ENCODE results near the gene SNW1. TPM values are rescaled to one million over a fixed set of nuclear protein-coding genes. Genes with fewer than 3 reads are reported as not detected.
"Not testable (repeated sequence)": the region's sequence is repeated elsewhere in the genome, so short reads cannot be mapped to it uniquely, and the experiment has no call there.

Gene SNW1
- total RNA-seq, 3 donors from 2014 or later = 58.5 to 63.3 (median 62.7) TPM

DNA sequence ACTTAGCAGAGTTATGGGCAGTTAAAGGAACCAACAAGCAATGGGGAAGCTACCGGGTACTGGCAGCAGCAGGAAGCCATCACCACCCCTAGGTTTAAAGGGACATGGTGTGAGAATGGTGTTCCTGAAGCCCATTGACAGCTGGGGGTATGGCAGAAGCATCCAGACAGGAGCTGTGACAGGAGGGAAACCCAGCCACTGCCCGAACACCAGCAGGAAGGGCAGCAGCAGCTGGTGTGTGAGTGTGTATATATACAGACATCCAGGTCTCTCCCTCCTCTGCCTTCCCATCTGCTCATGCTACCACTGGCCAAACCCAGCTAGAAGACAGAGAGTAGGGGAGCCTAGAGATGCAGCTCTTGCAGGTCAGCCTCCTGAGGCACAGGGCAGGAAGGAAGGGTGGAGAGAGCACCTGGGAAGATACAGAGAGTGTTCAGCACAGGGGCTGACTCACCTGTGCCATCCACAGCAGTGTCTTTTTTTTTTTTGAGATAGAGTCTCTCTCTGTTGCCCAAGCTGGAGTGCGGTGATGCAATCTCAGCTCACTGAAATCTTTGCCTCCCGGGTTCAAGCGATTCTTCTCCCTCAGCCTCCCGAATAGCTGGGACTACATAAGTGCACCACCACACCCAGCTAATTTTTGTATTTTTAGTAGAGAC, 29.7 kb upstream of the SNW1 start:
- no peaks in the 10 kb centered on the region for H3K4me1 ChIP-seq (ENCODE audit: low read depth)
- no peaks in the 10 kb centered on the region for H3K36me3 ChIP-seq (ENCODE audit: low read depth)
- no peak for TF ChIP-seq CTCF (IDR thresholded peaks at IDR 0.05)
- no peak for DNase-seq
- ATAC-seq = no peak
- no peaks in the 10 kb centered on the region for H3K9me3 ChIP-seq
- intact Hi-C loops (cut with DNase I, micrococcal nuclease) = no loop called here
- H3K4me3 ChIP-seq = no peak overlapping the region

DNA sequence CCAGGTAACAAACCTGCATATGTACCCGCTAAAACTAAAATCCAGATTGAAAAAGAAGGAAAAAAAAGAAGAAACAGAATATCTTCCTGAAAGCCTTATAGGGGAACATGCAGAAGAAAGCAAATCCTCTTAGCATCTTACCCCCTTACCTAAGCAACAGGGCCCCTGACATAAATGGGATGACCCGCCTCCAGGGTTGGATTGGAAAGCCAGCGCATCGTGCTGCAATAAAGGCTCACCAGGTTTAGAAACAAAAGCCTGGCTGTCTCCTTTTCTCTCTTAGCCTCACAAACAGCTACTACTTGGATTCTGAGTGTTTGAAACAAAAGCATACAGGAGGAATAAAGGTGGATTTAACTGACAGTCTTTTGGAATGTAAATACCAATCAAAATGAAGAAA, 25.2 kb upstream of the SNW1 start:
- TF ChIP-seq CTCF (IDR thresholded peaks at IDR 0.05) = no peak
- Histone ChIP-seq H3K4me3 (no peak overlapping the region), H3K9me3 (no peaks in the 10 kb centered on the region), H3K4me1 (ENCODE audit: low read depth) (no peaks in the 10 kb centered on the region), H3K36me3 (ENCODE audit: low read depth) (no peaks in the 10 kb centered on the region)
- ATAC-seq = no peak
- no peak for DNase-seq
- intact Hi-C loops (cut with DNase I, micrococcal nuclease) = no loop called here

DNA sequence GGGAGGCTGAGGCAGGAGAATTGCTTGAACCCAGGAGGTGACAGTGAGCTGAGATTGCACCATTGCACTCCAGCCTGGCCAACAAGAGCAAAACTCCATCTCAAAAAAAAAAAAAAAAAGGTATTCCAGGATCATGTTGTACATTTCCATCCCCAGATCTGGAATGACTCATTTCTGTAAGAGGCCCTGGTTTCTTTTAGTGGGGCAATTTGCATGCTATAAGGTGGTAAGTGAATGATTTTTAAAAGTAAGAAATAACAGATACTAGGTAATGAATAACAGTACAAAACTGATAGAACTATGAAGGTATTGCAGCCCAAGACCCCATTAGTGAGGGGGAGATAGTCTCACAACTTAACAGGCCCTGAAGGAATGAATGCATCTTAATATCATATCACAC, 21.2 kb upstream of the SNW1 start:
- no peak for TF ChIP-seq CTCF (IDR thresholded peaks at IDR 0.05)
- intact Hi-C loops (cut with DNase I, micrococcal nuclease) = no loop called here
- ATAC-seq (no peak), DNase-seq (no peak)
- H3K36me3 ChIP-seq (ENCODE audit: low read depth) = no peaks in the 10 kb centered on the region
- no peak overlapping the region for H3K4me3 ChIP-seq
- H3K4me1 ChIP-seq (ENCODE audit: low read depth) = no peaks in the 10 kb centered on the region
- H3K9me3 ChIP-seq = no peaks in the 10 kb centered on the region

DNA sequence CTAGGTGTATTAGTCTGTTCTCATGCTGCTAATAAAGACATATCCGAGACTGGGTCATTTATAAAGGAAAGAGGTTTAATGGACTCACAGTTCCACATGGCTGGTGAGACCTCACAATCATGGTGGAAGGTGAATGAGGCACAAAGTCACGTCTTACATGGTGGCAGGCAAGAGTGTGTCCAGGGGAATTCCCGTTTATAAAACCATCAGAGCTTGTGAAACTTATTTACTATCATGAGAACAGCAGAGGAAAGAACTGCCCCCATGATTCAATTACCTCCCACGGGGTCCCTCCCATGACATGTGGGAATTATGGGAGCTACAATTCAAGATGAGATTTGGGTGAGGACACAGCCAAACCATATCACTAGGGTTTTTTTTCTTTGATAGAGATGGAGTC, 13.0 kb upstream of the SNW1 start:
- intact Hi-C loops (cut with DNase I, micrococcal nuclease); H3K4me3 ChIP-seq; H3K9me3 ChIP-seq; ATAC-seq; H3K36me3 ChIP-seq (ENCODE audit: low read depth); DNase-seq; H3K4me1 ChIP-seq (ENCODE audit: low read depth): not testable (repeated sequence)

GRCh38 chr14:77768442-77769069, 7.6 kb upstream of the SNW1 start:
- DNase-seq; ATAC-seq; intact Hi-C loops (cut with DNase I, micrococcal nuclease); H3K9me3 ChIP-seq; H3K4me3 ChIP-seq; H3K36me3 ChIP-seq (ENCODE audit: low read depth); H3K4me1 ChIP-seq (ENCODE audit: low read depth): not testable (repeated sequence)

GRCh38 chr14:77763978-77764377, 3.0 kb upstream of the SNW1 start:
- intact Hi-C loops (cut with DNase I, micrococcal nuclease) = no loop called here
- Histone ChIP-seq H3K36me3 (ENCODE audit: low read depth) (no peaks in the 10 kb centered on the region), H3K4me1 (ENCODE audit: low read depth) (peaks cover 11% of the 10 kb centered on the region), H3K9me3 (no peaks in the 10 kb centered on the region), H3K4me3 (no peak overlapping the region)
- DNase-seq (no peak), ATAC-seq (no peak)
- no peak for TF ChIP-seq CTCF (IDR thresholded peaks at IDR 0.05)
